ENCODE results near the gene RBMS3. TPM values are rescaled to one million over a fixed set of nuclear protein-coding genes. Genes with fewer than 3 reads are reported as not detected.

Gene RBMS3
- total RNA-seq, 4 donors from 2014 or later = 7.3 to 21.8 (median 12.8) TPM

- intact Hi-C loops (cut with DNase I; ENCODE audit: low total_unique reads) = no loop called here
- no peak for TF ChIP-seq POLR2A (IDR thresholded peaks at IDR 0.05)
- TF ChIP-seq CTCF (IDR thresholded peaks at IDR 0.05) = no peak
- WGBS, 2 donors = 82 to 87% methylated on average over 2 of the region's 2 CpGs
- no peak for DNase-seq (ENCODE audit: low spot score in 2 of 2)
- no peak overlapping the region for H3K4me3 ChIP-seq (ENCODE audit: low read depth, poor library complexity, severe bottlenecking)
Observed at GRCh38 chr3:29761517-29761916, 480.6 kb downstream of the RBMS3 start.

- WGBS, 2 donors = 76 to 77% methylated on average over 1 of the region's 1 CpG
- DNase-seq (ENCODE audit: low spot score in 2 of 2) = no peak
Observed at GRCh38 chr3:29763115-29763514, 482.2 kb downstream of the RBMS3 start.

GRCh38 chr3:29764041-29764440 lies 483.2 kb downstream of the RBMS3 start:
- TF ChIP-seq CTCF (IDR thresholded peaks at IDR 0.05) = no peak
- TF ChIP-seq POLR2A (IDR thresholded peaks at IDR 0.05) = no peak
- intact Hi-C loops (cut with DNase I; ENCODE audit: low total_unique reads) = no loop called here
- 57 to 62% methylated on average over 3 of the region's 3 CpGs for WGBS, 2 donors
- no peak overlapping the region for H3K4me3 ChIP-seq (ENCODE audit: low read depth, poor library complexity, severe bottlenecking)
- no peak for DNase-seq (ENCODE audit: low spot score in 2 of 2)

More at GRCh38 chr3:29763115-29763514, 482.2 kb downstream of the RBMS3 start:
- intact Hi-C loops (cut with DNase I; ENCODE audit: low total_unique reads) = no loop called here
- H3K4me3 ChIP-seq (ENCODE audit: low read depth, poor library complexity, severe bottlenecking) = no peak overlapping the region
- no peak for TF ChIP-seq POLR2A (IDR thresholded peaks at IDR 0.05)
- no peak for TF ChIP-seq CTCF (IDR thresholded peaks at IDR 0.05)

- WGBS, 2 donors = 29 to 39% methylated on average over 2 of the region's 2 CpGs
- DNase-seq (ENCODE audit: low spot score in 2 of 2) = no peak
- intact Hi-C loops (cut with DNase I; ENCODE audit: low total_unique reads) = no loop called here
Observed at GRCh38 chr3:29764603-29765254, 483.9 kb downstream of the RBMS3 start.

GRCh38 chr3:29771602-29772001 lies 490.7 kb downstream of the RBMS3 start:
- no peak for DNase-seq (ENCODE audit: low spot score in 2 of 2)
- intact Hi-C loops (cut with DNase I; ENCODE audit: low total_unique reads) = no loop called here
- WGBS, 2 donors = 79 to 80% methylated on average over 3 of the region's 3 CpGs
- H3K4me3 ChIP-seq (ENCODE audit: low read depth, poor library complexity, severe bottlenecking) = no peak overlapping the region
- no peak for TF ChIP-seq CTCF (IDR thresholded peaks at IDR 0.05)
- no peak for TF ChIP-seq POLR2A (IDR thresholded peaks at IDR 0.05)

More at GRCh38 chr3:29764603-29765254, 483.9 kb downstream of the RBMS3 start:
- no peak overlapping the region for H3K4me3 ChIP-seq (ENCODE audit: low read depth, poor library complexity, severe bottlenecking)
- TF ChIP-seq POLR2A (IDR thresholded peaks at IDR 0.05) (no peak), CTCF (IDR thresholded peaks at IDR 0.05) (no peak)

GRCh38 chr3:29772436-29772835 lies 491.6 kb downstream of the RBMS3 start:
- H3K4me3 ChIP-seq (ENCODE audit: low read depth, poor library complexity, severe bottlenecking) = no peak overlapping the region
- TF ChIP-seq CTCF (IDR thresholded peaks at IDR 0.05) = no peak
- no peak for DNase-seq (ENCODE audit: low spot score in 2 of 2)
- intact Hi-C loops (cut with DNase I; ENCODE audit: low total_unique reads) = no loop called here
- 57 to 71% methylated on average over 4 of the region's 4 CpGs for WGBS, 2 donors
